ENCODE results near the gene SPATA31A6. TPM values are rescaled to one million over a fixed set of nuclear protein-coding genes. Genes with fewer than 3 reads are reported as not detected.
"Not testable (repeated sequence)": the region's sequence is repeated elsewhere in the genome, so short reads cannot be mapped to it uniquely, and the experiment has no call there.

Gene SPATA31A6
- not detected for total RNA-seq

GRCh38 chr9:42183359-42183758 is at the start of gene SPATA31A6:
Gene SPATA31A6, plus strand, starts transcription at chr9:42183659. Its CDS starts 29 bp downstream, at chr9:42183688.
- not testable (repeated sequence) for H3K4me3 ChIP-seq (ENCODE audit: low read length); H3K9me3 ChIP-seq (ENCODE audit: low read depth, low read length); H3K27me3 ChIP-seq (ENCODE audit: insufficient read depth, low read length); H3K4me1 ChIP-seq (ENCODE audit: insufficient read depth, low read length)

- not testable (repeated sequence) for H3K4me1 ChIP-seq (ENCODE audit: insufficient read depth, low read length); H3K27me3 ChIP-seq (ENCODE audit: insufficient read depth, low read length); H3K9me3 ChIP-seq (ENCODE audit: low read depth, low read length)
Measured at GRCh38 chr9:42160299-42160698, 23.2 kb upstream of the SPATA31A6 start.

GRCh38 chr9:42219861-42220260 is 36.4 kb downstream of the SPATA31A6 start:
- H3K4me3 ChIP-seq (ENCODE audit: low read length); H3K9me3 ChIP-seq (ENCODE audit: low read depth, low read length); H3K27me3 ChIP-seq (ENCODE audit: insufficient read depth, low read length); H3K4me1 ChIP-seq (ENCODE audit: insufficient read depth, low read length): not testable (repeated sequence)

More at GRCh38 chr9:42160299-42160698, 23.2 kb upstream of the SPATA31A6 start:
- H3K4me3 ChIP-seq (ENCODE audit: low read length), result not testable (repeated sequence)

GRCh38 chr9:42223230-42223629 is 39.8 kb downstream of the SPATA31A6 start:
- not testable (repeated sequence) for H3K4me3 ChIP-seq (ENCODE audit: low read length); H3K27me3 ChIP-seq (ENCODE audit: insufficient read depth, low read length); H3K9me3 ChIP-seq (ENCODE audit: low read depth, low read length); H3K4me1 ChIP-seq (ENCODE audit: insufficient read depth, low read length)

GRCh38 chr9:42233031-42233430 is 49.6 kb downstream of the SPATA31A6 start:
- not testable (repeated sequence) for H3K9me3 ChIP-seq (ENCODE audit: low read depth, low read length); H3K4me1 ChIP-seq (ENCODE audit: insufficient read depth, low read length); H3K27me3 ChIP-seq (ENCODE audit: insufficient read depth, low read length); H3K4me3 ChIP-seq (ENCODE audit: low read length)

- not testable (repeated sequence) for H3K27me3 ChIP-seq (ENCODE audit: insufficient read depth, low read length); H3K4me3 ChIP-seq (ENCODE audit: low read length); H3K9me3 ChIP-seq (ENCODE audit: low read depth, low read length); H3K4me1 ChIP-seq (ENCODE audit: insufficient read depth, low read length)
Measured at GRCh38 chr9:42234610-42235009, 51.2 kb downstream of the SPATA31A6 start.

GRCh38 chr9:42235352-42235991 is 52.0 kb downstream of the SPATA31A6 start:
- H3K4me1 ChIP-seq (ENCODE audit: insufficient read depth, low read length); H3K9me3 ChIP-seq (ENCODE audit: low read depth, low read length); H3K4me3 ChIP-seq (ENCODE audit: low read length); H3K27me3 ChIP-seq (ENCODE audit: insufficient read depth, low read length): not testable (repeated sequence)

- H3K27me3 ChIP-seq (ENCODE audit: insufficient read depth, low read length); H3K4me3 ChIP-seq (ENCODE audit: low read length); H3K4me1 ChIP-seq (ENCODE audit: insufficient read depth, low read length); H3K9me3 ChIP-seq (ENCODE audit: low read depth, low read length): not testable (repeated sequence)
Measured at GRCh38 chr9:42236097-42236496, 52.6 kb downstream of the SPATA31A6 start.

- not testable (repeated sequence) for H3K27me3 ChIP-seq (ENCODE audit: insufficient read depth, low read length); H3K4me3 ChIP-seq (ENCODE audit: low read length); H3K9me3 ChIP-seq (ENCODE audit: low read depth, low read length); H3K4me1 ChIP-seq (ENCODE audit: insufficient read depth, low read length)
Measured at GRCh38 chr9:42237381-42237780, 53.9 kb downstream of the SPATA31A6 start.

- H3K4me3 ChIP-seq (ENCODE audit: low read length); H3K4me1 ChIP-seq (ENCODE audit: insufficient read depth, low read length); H3K27me3 ChIP-seq (ENCODE audit: insufficient read depth, low read length); H3K9me3 ChIP-seq (ENCODE audit: low read depth, low read length): not testable (repeated sequence)
Measured at GRCh38 chr9:42238862-42239261, 55.4 kb downstream of the SPATA31A6 start.

Other genes with a start within 250 kb of the SPATA31A6 start
- gene CNTNAP3B, start 54.2 kb upstream of the SPATA31A6 start, total RNA-seq, result under 0.01 TPM

Measured in mononuclear cell (primary cell).